Testis (tissue), 2 donors: Measurements from ENCODE around the gene TSSK2.

ENCODE experiments used
- POLR2A ChIP-seq: fragments of 450-650 bp; IDR thresholded peaks from one replicate; pipeline ENCODE4 v1.6.1; 2017; ENCODE audit warnings: antibody characterized with exemption, mild to moderate bottlenecking, moderate library complexity
- TF ChIP-seq, protein P1 (sequence below), 3 experiments: fragments of 450-650 bp in 2 of 3; fragments of 200-600 bp in 1 of 3; sonication (generic) in 1 of 3; IDR thresholded peaks; one replicate each; pipeline ENCODE4 v1.5.1; 2016 to 2019; ENCODE audit warnings: antibody characterized with exemption in 3 of 3, mild to moderate bottlenecking in 2 of 3, moderate library complexity in 1 of 3

DNA sequence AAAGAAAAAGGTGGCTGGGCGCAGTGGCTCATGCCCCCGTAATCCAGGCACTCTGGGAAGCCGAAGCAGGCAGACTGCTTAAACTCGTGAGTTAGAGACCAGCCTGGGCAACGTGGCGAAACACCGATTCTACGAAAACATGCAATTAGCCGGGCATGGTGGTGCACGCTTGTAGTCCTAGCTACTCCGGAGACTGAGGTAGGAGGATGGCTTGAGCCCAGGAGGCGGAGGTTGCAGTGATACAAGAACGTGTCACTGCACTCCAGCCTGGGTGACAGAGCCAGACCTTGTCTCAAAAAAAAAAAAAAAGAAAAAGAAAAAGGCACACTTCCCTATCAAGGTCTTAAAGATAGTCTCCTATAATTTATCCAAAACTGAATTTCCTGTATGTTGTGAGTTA, 48.3 kb upstream of the TSSK2 start:
- TF ChIP-seq, protein P1, sequence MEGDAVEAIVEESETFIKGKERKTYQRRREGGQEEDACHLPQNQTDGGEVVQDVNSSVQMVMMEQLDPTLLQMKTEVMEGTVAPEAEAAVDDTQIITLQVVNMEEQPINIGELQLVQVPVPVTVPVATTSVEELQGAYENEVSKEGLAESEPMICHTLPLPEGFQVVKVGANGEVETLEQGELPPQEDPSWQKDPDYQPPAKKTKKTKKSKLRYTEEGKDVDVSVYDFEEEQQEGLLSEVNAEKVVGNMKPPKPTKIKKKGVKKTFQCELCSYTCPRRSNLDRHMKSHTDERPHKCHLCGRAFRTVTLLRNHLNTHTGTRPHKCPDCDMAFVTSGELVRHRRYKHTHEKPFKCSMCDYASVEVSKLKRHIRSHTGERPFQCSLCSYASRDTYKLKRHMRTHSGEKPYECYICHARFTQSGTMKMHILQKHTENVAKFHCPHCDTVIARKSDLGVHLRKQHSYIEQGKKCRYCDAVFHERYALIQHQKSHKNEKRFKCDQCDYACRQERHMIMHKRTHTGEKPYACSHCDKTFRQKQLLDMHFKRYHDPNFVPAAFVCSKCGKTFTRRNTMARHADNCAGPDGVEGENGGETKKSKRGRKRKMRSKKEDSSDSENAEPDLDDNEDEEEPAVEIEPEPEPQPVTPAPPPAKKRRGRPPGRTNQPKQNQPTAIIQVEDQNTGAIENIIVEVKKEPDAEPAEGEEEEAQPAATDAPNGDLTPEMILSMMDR (IDR thresholded peaks at IDR 0.05), result no peak
- TF ChIP-seq POLR2A, result no peak
